ENCODE results near the gene HHIPL1. TPM values are rescaled to one million over a fixed set of nuclear protein-coding genes. Genes with fewer than 3 reads are reported as not detected.

The HHIPL1 gene
- total and polyA plus RNA-seq, 2 of the 8 experiments (the other 6 are each of a cell fraction or from before 2014, with no cell fraction given) = 1.5 to 2.6 TPM

GRCh38 chr14:99668307-99669295 is 23.7 kb downstream of the HHIPL1 start:
- peak overlapping the region; percentile 22; the same call in 1 of the 2 replicates for H4K8ac ChIP-seq (ENCODE audit: extremely low read depth, insufficient read depth, low read length)
- WGBS, 2 experiments (ENCODE audit: extremely low coverage in 1 of 2, insufficient coverage in 1 of 2, insufficient read length in 1 of 2, insufficient replicate concordance in 2 of 2, low coverage in 1 of 2, low lambda C conversion rate in 2 of 2, missing lambda C conversion rate in 1 of 2) = 82% methylated on average over 23 of the region's 27 CpGs; no CpG with 5 or more reads in 1 of the 2 experiments
- H3K9ac ChIP-seq (replicated peaks in 1 of 4; ENCODE audit: extremely low read depth in 1 of 4, low read depth in 3 of 4, low read length in 3 of 4) = no peak overlapping the region
- FAIRE-seq (no peak), DNase-seq (ENCODE audit: low read depth in 1 of 2, low spot score in 2 of 2) (no peak)
- H2BK5ac ChIP-seq (ENCODE audit: low read depth, low read length) = peak overlapping the region; percentile 52; the same call in 1 of the 2 replicates
- H3K56ac ChIP-seq (replicated peaks; ENCODE audit: insufficient read length, low read depth, low read length) = no peak overlapping the region
- H3K79me2 ChIP-seq (ENCODE audit: control insufficient read depth in 1 of 2, insufficient read depth in 2 of 2, low read length in 2 of 2) = no peaks in the 10 kb centered on the region
- H3K27ac ChIP-seq (ENCODE audit: low read depth, low read length) = no peak overlapping the region
- H3K4me1 ChIP-seq (replicated peaks in 1 of 4; ENCODE audit: control insufficient read depth in 3 of 4, insufficient read depth in 4 of 4, low read length in 3 of 4) = peaks cover 17 to 47% (median 36%) of the 10 kb centered on the region in 4 experiments
- H3K18ac ChIP-seq (ENCODE audit: extremely low read depth, low read length) = no peak overlapping the region
- ChIA-PET POLR2A (ENCODE audit: partially characterized antibody) (interaction anchor here (0.6 to 2.4 kb wide), 6 partner anchors 10 to 107 kb away, joined by 3 to 7 read pairs (median 3); partner anchors contain the start of gene CYP46A1), CTCF (ENCODE audit: partially characterized antibody) (interaction anchor here (0.8 to 4.2 kb wide), 16 partner anchors 9 to 106 kb away, joined by 3 to 26 read pairs (median 4); partner anchors contain the start of genes CYP46A1 and HHIPL1)
- H4K91ac ChIP-seq (replicated peaks; ENCODE audit: insufficient read length, low read length) = peak overlapping the region; percentile 25
- no peak overlapping the region for H2AFZ ChIP-seq (ENCODE audit: low read length)
- H3K36me3 ChIP-seq (ENCODE audit: control insufficient read depth in 2 of 4, insufficient read depth in 4 of 4, low read length in 3 of 4) = no peaks in the 10 kb centered on the region
- H3K4ac ChIP-seq (replicated peaks; ENCODE audit: insufficient read length, low read depth, low read length) = no peak overlapping the region
- 0 out of 2 replicates have a peak overlapping the region, but pooled peaks have one; percentile 43 for H2BK20ac ChIP-seq (ENCODE audit: low read length)
- H3K14ac ChIP-seq (ENCODE audit: insufficient read length) = no peak overlapping the region
- no peaks in the 10 kb centered on the region for H4K20me1 ChIP-seq (replicated peaks in 1 of 2; ENCODE audit: control insufficient read depth in 1 of 2, insufficient read depth in 2 of 2, low read length in 2 of 2)
- TF ChIP-seq TBP (IDR thresholded peaks at IDR 0.05; ENCODE audit: low read depth, low read length) (no peak), CBX8 (IDR thresholded peaks at IDR 0.05; ENCODE audit: borderline replicate concordance, low read depth, low read length) (no peak), SP1 (IDR thresholded peaks at IDR 0.05; ENCODE audit: low read depth, low read length) (no peak), ZNF274 (IDR thresholded peaks at IDR 0.05; ENCODE audit: borderline replicate concordance, extremely low read depth, low read length) (no peak), HDAC6 (IDR thresholded peaks at IDR 0.05; ENCODE audit: low read depth, low read length) (no peak), HDAC2 (IDR thresholded peaks at IDR 0.05; ENCODE audit: borderline replicate concordance in 1 of 2, low read depth in 2 of 2, low read length in 2 of 2) (no peak), PHF8 (conservative IDR thresholded peaks at IDR 0.05; ENCODE audit: low read depth, low read length) (no peak), TAF1 (IDR thresholded peaks at IDR 0.05; ENCODE audit: low read depth, low read length) (no peak), CREB1 (IDR thresholded peaks at IDR 0.05) (no peak)
- H3K4me2 ChIP-seq (ENCODE audit: insufficient read depth in 1 of 2, low read depth in 2 of 2, low read length in 2 of 2) = no peak overlapping the region
- no peaks in the 10 kb centered on the region for H3K23me2 ChIP-seq (ENCODE audit: low read depth, low read length)
- no peak overlapping the region for H4K5ac ChIP-seq (ENCODE audit: insufficient read length, low read depth, low read length)
- H2BK120ac ChIP-seq (replicated peaks; ENCODE audit: low read depth, low read length) = no peak overlapping the region
- no peak overlapping the region for H3K23ac ChIP-seq (ENCODE audit: insufficient read length)
- 0 out of 2 replicates have a peak overlapping the region, but pooled peaks have one; percentile 27 for H2BK12ac ChIP-seq (ENCODE audit: low read depth, low read length)
- no peak overlapping the region for H3K4me3 ChIP-seq (ENCODE audit: extremely low read depth in 1 of 4, insufficient read depth in 2 of 4, low read depth in 3 of 4, low read length in 4 of 4)
- no peaks in the 10 kb centered on the region for H3K27me3 ChIP-seq (replicated peaks in 1 of 4; ENCODE audit: control insufficient read depth in 3 of 4, extremely low read depth in 1 of 4, insufficient read depth in 3 of 4, low read length in 3 of 4)
- H2BK15ac ChIP-seq (ENCODE audit: low read length) = 0 out of 2 replicates have a peak overlapping the region, but pooled peaks have one; percentile 12
- H2AK5ac ChIP-seq (ENCODE audit: low read depth, low read length) = no peak overlapping the region
- H3K9me3 ChIP-seq (ENCODE audit: insufficient read depth in 2 of 2, low read depth in 1 of 2, low read length in 1 of 2) = no peaks in the 10 kb centered on the region
- H3K79me1 ChIP-seq (ENCODE audit: low read depth, low read length) = no peaks in the 10 kb centered on the region

All from H1 (cell line).